Heart left ventricle (tissue), 16 donors: Measurements from ENCODE around the gene CEP350. TPM values are rescaled to one million over a fixed set of nuclear protein-coding genes. Genes with fewer than 3 reads are reported as not detected.

Experiments
- ATAC-seq, 4 donors: fragments of 200-7000 bp; cut with Tn5 transposase; one replicate each; pipeline ENCODE4 v1.9.1; 2020 to 2022; ENCODE audit warnings: moderate library complexity in 4 of 4, mild to moderate bottlenecking in 3 of 4, moderate number of reproducible peaks in 1 of 4
- DNase-seq, 5 donors: peaks; one replicate each; pipeline ENCODE4 v3.0.0-alpha.2; 2020
- H3K27ac ChIP-seq, 12 donors: fragments of 200-600 bp; sonication (generic) in 4 of 12; one replicate each; pipeline versions ENCODE4 v1.5.0 to v1.8.0; 2016 to 2022; ENCODE audit warnings: mild to moderate bottlenecking in 2 of 12
- H3K27me3 ChIP-seq, 9 donors: fragments of 200-600 bp; sonication (generic) in 2 of 9; one replicate each; pipeline versions ENCODE4 v1.5.1 to v1.8.0; 2016 to 2022; ENCODE audit warnings: mild to moderate bottlenecking in 3 of 9
- H3K36me3 ChIP-seq, 9 donors: fragments of 200-600 bp; sonication (generic) in 2 of 9; one replicate each; pipeline versions ENCODE4 v1.5.0 to v1.8.0; 2018 to 2022; ENCODE audit warnings: mild to moderate bottlenecking in 2 of 9
- H3K4me1 ChIP-seq, 12 donors: fragments of 200-600 bp; sonication (generic) in 4 of 12; one replicate each; pipeline versions ENCODE4 v1.5.0 to v1.8.0; 2016 to 2022; ENCODE audit warnings: mild to moderate bottlenecking in 3 of 12
- H3K4me3 ChIP-seq, 12 donors: fragments of 200-600 bp; sonication (generic) in 4 of 12; one replicate each; pipeline versions ENCODE4 v1.5.0 to v1.8.0; 2017 to 2022; ENCODE audit warnings: mild to moderate bottlenecking in 9 of 12, moderate library complexity in 4 of 12
- H3K9me3 ChIP-seq, 12 donors: fragments of 200-600 bp; sonication (generic) in 4 of 12; one replicate each; pipeline versions ENCODE4 v1.5.0 to v1.8.0; 2016 to 2022; ENCODE audit warnings: mild to moderate bottlenecking in 1 of 12
- CTCF ChIP-seq, 12 donors: fragments of 200-600 bp; sonication (generic) in 4 of 12; IDR thresholded peaks; one replicate each; pipeline versions ENCODE4 v1.5.0 to v1.8.0; 2018 to 2022; ENCODE audit warnings: antibody characterized with exemption in 12 of 12, mild to moderate bottlenecking in 5 of 12
- POLR2A ChIP-seq, 2 donors: fragments of 450-650 bp; IDR thresholded peaks; one replicate each; pipeline ENCODE4 v1.6.1; 2017; ENCODE audit warnings: antibody characterized with exemption in 2 of 2, mild to moderate bottlenecking in 2 of 2, moderate library complexity in 2 of 2
- WGBS, 4 donors: extraction: QIAGEN DNeasy Blood & Tissue Kit in 2 of 4; methylation state at CpG; one replicate each; pipeline versions ENCODE4 v1.1.5 to v1.1.7; 2013 to 2018; 5-methylcytosine and 5-hydroxymethylcytosine counted together
- intact Hi-C, 10 donors: fragments of 100-400 bp; cut with DNase I; formaldehyde crosslinking; loops; one replicate each; pipeline versions ENCODE4 v1.11.1 to v1.14.2; 2022
- polyA plus RNA-seq, 2 donors: library from polyadenylated mRNA; stranded (reverse); fragments of 200-250 nt; gene quantifications; one replicate each; pipeline ENCODE4 v1.2.3, GENCODE V29; 2013
- total RNA-seq, 9 donors: library from RNA; depleted of rRNA in 2 of 9; stranded (reverse); fragments of >200 nt in 2 of 9; fragmentation: NEBNext Ultra II Directional in 3 of 9; extraction: Animal tissue kit (Norgen Biotek cat#: 25700) in 3 of 9; gene quantifications; one replicate each; pipeline versions ENCODE4 v1.1.0 to v1.2.4, GENCODE V29; 2016 to 2023
- donor health status: ischemic (EF 13 %, LVEDD 7.1; RV severe dilation, severe dysfunction).
- donor health status: healthy with polysubstance abuse.
- donor health status: DM: no; HTN: yes; CAD: no.
- donor health status: DM: no; HTN: no; CAD: no.
- donor health status: ischemic (EF 25% LVEDD 6.9; RV normal size, moderate dysfunction).
- donor health status: ischemic (EF 25% LVEDD 5.7; RV mildly dilated, moderate dysfunction).
- donor health status: healthy.
- donor health status: DM: yes; HTN: yes; CAD: no.
- donor health status: ischemic (EF 35%, LVEDD 5.7; RV mildly dilated, moderate dysfunction).
- donor health status: nonischemic (EF 11% LVEDD 7.7; RV severe dilation, severe dysfunction).
- donor health status: DM: yes; HTN: yes; CAD: no.
- donor health status: PGD.
- donor health status: ischemic (EF 29% LVEDD 5.4; RV normal size, mild dysfunction).
- donor health status: nonischemic (EF 23%, LVEDD 6.1; RV moderate dilation, normal function).

CEP350 gene
- total and polyA plus RNA-seq, 11 donors = 7.8 to 65.3 (median 40.4) TPM

- intact Hi-C loops = no loop called here
- no peaks in the 10 kb centered on the region for H3K27me3 ChIP-seq
- ATAC-seq (no peak), DNase-seq (no peak)
- no peak overlapping the region for H3K27ac ChIP-seq
- no peaks in the 10 kb centered on the region for H3K36me3 ChIP-seq
- no peak for TF ChIP-seq POLR2A (IDR thresholded peaks at IDR 0.05)
- no peak for TF ChIP-seq CTCF (IDR thresholded peaks at IDR 0.05)
- no peaks in the 10 kb centered on the region for H3K9me3 ChIP-seq
- no peaks in the 10 kb centered on the region for H3K4me1 ChIP-seq
- H3K4me3 ChIP-seq = no peak overlapping the region
These were observed 16.8 kb upstream of the CEP350 start for GRCh38 chr1:179937668-179938254.

- Histone ChIP-seq H3K4me3 (no peak overlapping the region), H3K4me1 (no peaks in the 10 kb centered on the region), H3K36me3 (no peaks in the 10 kb centered on the region), H3K27ac (no peak overlapping the region), H3K9me3 (no peaks in the 10 kb centered on the region), H3K27me3 (no peaks in the 10 kb centered on the region)
- no peak for DNase-seq
- TF ChIP-seq CTCF (IDR thresholded peaks at IDR 0.05) = no peak
- TF ChIP-seq POLR2A (IDR thresholded peaks at IDR 0.05) = no peak
- 27 to 39% (median 33%) methylated on average over 2 of the region's 2 CpGs for WGBS, 4 donors
- ATAC-seq = no peak
- intact Hi-C loops = no loop called here
These were observed 15.9 kb upstream of the CEP350 start for GRCh38 chr1:179938752-179939151.

GRCh38 chr1:179939941-179940340 is 14.7 kb upstream of the CEP350 start:
- no peak overlapping the region for H3K27ac ChIP-seq
- H3K27me3 ChIP-seq = no peaks in the 10 kb centered on the region
- WGBS, 4 donors = 89 to 99% (median 96%) methylated on average over 1 of the region's 1 CpG
- H3K4me3 ChIP-seq = no peak overlapping the region
- no peak for DNase-seq
- ATAC-seq = no peak
- TF ChIP-seq POLR2A (IDR thresholded peaks at IDR 0.05) (no peak), CTCF (IDR thresholded peaks at IDR 0.05) (no peak)
- H3K9me3 ChIP-seq = no peaks in the 10 kb centered on the region
- no peaks in the 10 kb centered on the region for H3K4me1 ChIP-seq
- H3K36me3 ChIP-seq = no peaks in the 10 kb centered on the region
- intact Hi-C loops = no loop called here

GRCh38 chr1:179941454-179941853 is 13.2 kb upstream of the CEP350 start:
- H3K4me1 ChIP-seq = no peaks in the 10 kb centered on the region
- H3K36me3 ChIP-seq = no peaks in the 10 kb centered on the region
- intact Hi-C loops = no loop called here
- H3K4me3 ChIP-seq = no peak overlapping the region
- H3K27ac ChIP-seq = no peak overlapping the region
- 25 to 63% (median 47%) methylated on average over 2 of the region's 2 CpGs for WGBS, 4 donors
- H3K27me3 ChIP-seq = no peaks in the 10 kb centered on the region
- DNase-seq = no peak
- no peaks in the 10 kb centered on the region for H3K9me3 ChIP-seq
- ATAC-seq = no peak
- TF ChIP-seq CTCF (IDR thresholded peaks at IDR 0.05) (no peak), POLR2A (IDR thresholded peaks at IDR 0.05) (no peak)
